CD14-positive monocyte (primary cell): ENCODE results near the gene PPP3CA. TPM values are rescaled to one million over a fixed set of nuclear protein-coding genes. Genes with fewer than 3 reads are reported as not detected.

Experiments
- DNase-seq, 3 donors: peaks; one replicate each; pipeline ENCODE4 v3.0.0-alpha.2; 2011 to 2022
- H2AFZ ChIP-seq: 2 replicates; pipeline ENCODE4 v1.6.0; 2012; ENCODE audit warnings: mild to moderate bottlenecking, low read depth, low read length, inconsistent platforms; ENCODE audit not compliant: insufficient read depth, poor library complexity, severe bottlenecking
- H3K27ac ChIP-seq, 2 donors: 1 replicate in 1 of 2; 2 replicates in 1 of 2; pipeline ENCODE4 v1.5.1; 2012 to 2013; ENCODE audit warnings: low read length in 2 of 2, control low read depth in 1 of 2, inconsistent platforms in 1 of 2, low read depth in 1 of 2, mild to moderate bottlenecking in 1 of 2
- H3K27me3 ChIP-seq, 2 donors: one replicate each; pipeline versions ENCODE4 v1.6.0 to v1.6.1; 2011 to 2013; ENCODE audit warnings: low read length in 2 of 2; ENCODE audit not compliant: control insufficient read depth in 2 of 2, insufficient read depth in 2 of 2
- H3K36me3 ChIP-seq, 2 donors: replicated peaks in 1 of 2; 1 replicate in 1 of 2; 2 replicates in 1 of 2; pipeline versions ENCODE4 v1.5.1 to v1.6.1; 2012 to 2013; ENCODE audit warnings: low read length in 2 of 2, control low read depth in 1 of 2, inconsistent platforms in 1 of 2, mild to moderate bottlenecking in 1 of 2; ENCODE audit not compliant: insufficient read depth in 2 of 2, control insufficient read depth in 1 of 2
- H3K4me1 ChIP-seq, 2 donors: 1 replicate in 1 of 2; 2 replicates in 1 of 2; pipeline versions ENCODE4 v1.5.1 to v1.6.1; 2012 to 2013; ENCODE audit warnings: low read length in 2 of 2, control low read depth in 1 of 2, inconsistent platforms in 1 of 2, mild to moderate bottlenecking in 1 of 2, moderate library complexity in 1 of 2; ENCODE audit not compliant: insufficient read depth in 2 of 2, control insufficient read depth in 1 of 2
- H3K4me2 ChIP-seq: replicated peaks from 2 replicates; pipeline ENCODE3; 2012; ENCODE audit warnings: low read length, moderate library complexity, mild to moderate bottlenecking; ENCODE audit not compliant: poor library complexity, severe bottlenecking; ENCODE audit errors: extremely low read depth
- H3K4me3 ChIP-seq, 3 experiments: fragments of 200-600 bp in 1 of 3; sonication (generic) in 1 of 3; replicated peaks in 1 of 3; 1 replicate in 2 of 3; 2 replicates in 1 of 3; pipeline ENCODE4 v1.5.1; 2011 to 2013; ENCODE audit warnings: low read length in 3 of 3, mild to moderate bottlenecking in 3 of 3, control low read depth in 2 of 3, low read depth in 2 of 3, inconsistent platforms in 1 of 3, moderate library complexity in 1 of 3
- H3K79me2 ChIP-seq: 2 replicates; pipeline ENCODE4 v1.6.0; 2012; ENCODE audit warnings: mild to moderate bottlenecking, control low read depth, inconsistent platforms, low read length, moderate library complexity; ENCODE audit not compliant: insufficient read depth
- H3K9ac ChIP-seq: 2 replicates; pipeline ENCODE4 v1.6.0; 2017; ENCODE audit warnings: low read length, mild to moderate bottlenecking; ENCODE audit not compliant: insufficient read depth, poor library complexity, severe bottlenecking
- H3K9me3 ChIP-seq, 2 donors: replicated peaks in 1 of 2; 1 replicate in 1 of 2; 2 replicates in 1 of 2; pipeline versions ENCODE4 v1.5.1 to v1.6.1; 2012 to 2013; ENCODE audit warnings: low read length in 2 of 2, control low read depth in 1 of 2; ENCODE audit not compliant: control insufficient read depth in 1 of 2, insufficient read depth in 1 of 2
- H4K20me1 ChIP-seq: 2 replicates; pipeline ENCODE4 v1.6.0; 2012; ENCODE audit warnings: mild to moderate bottlenecking, low read length, control low read depth, moderate library complexity; ENCODE audit not compliant: insufficient read depth
- H3K27ac Mint-ChIP-seq, 7 donors: one replicate each; pipeline ENCODE4 v1.8.0; 2020; ENCODE audit warnings: mild to moderate bottlenecking in 7 of 7, mixed read lengths in 7 of 7, moderate library complexity in 6 of 7, inconsistent platforms in 2 of 7
- H3K27me3 Mint-ChIP-seq, 3 donors: one replicate each; pipeline ENCODE4 v1.8.0; 2021 to 2022; ENCODE audit warnings: low read depth in 3 of 3, mild to moderate bottlenecking in 3 of 3, mixed read lengths in 3 of 3, moderate library complexity in 3 of 3, inconsistent platforms in 1 of 3
- H3K36me3 Mint-ChIP-seq, 2 donors: one replicate each; pipeline ENCODE4 v1.8.0; 2020; ENCODE audit warnings: mixed read lengths in 2 of 2, inconsistent platforms in 1 of 2, mild to moderate bottlenecking in 1 of 2
- H3K4me1 Mint-ChIP-seq: one replicate; pipeline ENCODE4 v1.8.0; 2020; ENCODE audit warnings: mild to moderate bottlenecking, mixed read lengths
- H3K4me3 Mint-ChIP-seq, 2 donors: one replicate each; pipeline ENCODE4 v1.8.0; 2020; ENCODE audit warnings: mild to moderate bottlenecking in 2 of 2, mixed read lengths in 2 of 2, moderate library complexity in 1 of 2
- H3K9me3 Mint-ChIP-seq, 7 donors: one replicate each; pipeline ENCODE4 v1.8.0; 2020 to 2022; ENCODE audit warnings: mixed read lengths in 7 of 7, mild to moderate bottlenecking in 6 of 7, moderate library complexity in 6 of 7, inconsistent platforms in 2 of 7
- CTCF ChIP-seq: fragments of 200-600 bp; IDR thresholded peaks from one replicate; pipeline ENCODE4 v1.8.0; 2022; ENCODE audit warnings: antibody characterized with exemption, mild to moderate bottlenecking
- WGBS: methylation state at CpG from one replicate; pipeline ENCODE4 v1.1.5; 2013; ENCODE audit warnings: missing lambda C conversion rate; ENCODE audit not compliant: insufficient coverage; 5-methylcytosine and 5-hydroxymethylcytosine counted together
- intact Hi-C, 2 donors: fragments of 100-400 bp; cut with micrococcal nuclease; formaldehyde crosslinking; loops; one replicate each; pipeline versions ENCODE4 v1.15.0 to v1.15.1; 2023
- polyA plus RNA-seq, 3 donors: library from polyadenylated mRNA; depleted of rRNA in 1 of 3; unstranded in 2 of 3; stranded (reverse) in 1 of 3; fragments of 300-500 nt in 2 of 3; fragments of >200 nt in 1 of 3; fragmentation: Illumina TruSeq in 2 of 3; gene quantifications; 1 replicate in 2 of 3; 2 replicates in 1 of 3; pipeline ENCODE4 v1.2.3, GENCODE V29; 2012 to 2021

The PPP3CA gene
- polyA plus RNA-seq, 3 donors = 5.1 to 9.7 (median 8.9) TPM

GRCh38 chr4:101040776-101041175 is 306.6 kb downstream of the PPP3CA start:
- Histone ChIP-seq H2AFZ (no peak overlapping the region), H3K9me3 (no peaks in the 10 kb centered on the region), H4K20me1 (no peaks in the 10 kb centered on the region), H3K36me3 (peaks cover 9 to 40% of the 10 kb centered on the region in 2 donors), H3K4me3 (no peak overlapping the region), H3K79me2 (no peaks in the 10 kb centered on the region), H3K27ac (no peak overlapping the region), H3K27me3 (no peaks in the 10 kb centered on the region), H3K4me1 (no peaks in the 10 kb centered on the region), H3K9ac (no peak overlapping the region), H3K4me2 (no peak overlapping the region)
- Mint-ChIP-seq H3K9me3 (peaks cover 0 to 2% (median 0%) of the 10 kb centered on the region in 7 donors), H3K36me3 (peaks cover 41 to 42% of the 10 kb centered on the region in 2 donors), H3K4me3 (no peak overlapping the region), H3K4me1 (peaks cover 6% of the 10 kb centered on the region), H3K27me3 (no peaks in the 10 kb centered on the region), H3K27ac (no peak overlapping the region)
- TF ChIP-seq CTCF = no peak
- DNase-seq = no peak
- WGBS = no CpG with 5 or more reads among the region's 2 CpGs
- intact Hi-C loops = no loop called here

GRCh38 chr4:101039367-101039766 is 308.0 kb downstream of the PPP3CA start:
- H3K27me3 ChIP-seq = no peaks in the 10 kb centered on the region
- Mint-ChIP-seq H3K27me3 (no peaks in the 10 kb centered on the region), H3K36me3 (peaks cover 33 to 37% of the 10 kb centered on the region in 2 donors), H3K4me1 (peaks cover 10% of the 10 kb centered on the region), H3K27ac (no peak overlapping the region), H3K4me3 (no peak overlapping the region), H3K9me3 (peaks cover 0 to 2% (median 0%) of the 10 kb centered on the region in 7 donors)
- H3K79me2 ChIP-seq = no peaks in the 10 kb centered on the region
- no peak overlapping the region for H2AFZ ChIP-seq
- H3K9ac ChIP-seq = no peak overlapping the region
- no peak overlapping the region for H3K4me2 ChIP-seq
- no peaks in the 10 kb centered on the region for H3K4me1 ChIP-seq
- no peaks in the 10 kb centered on the region for H3K9me3 ChIP-seq
- H3K4me3 ChIP-seq = no peak overlapping the region
- no peaks in the 10 kb centered on the region for H4K20me1 ChIP-seq
- H3K36me3 ChIP-seq = peaks cover 9 to 27% of the 10 kb centered on the region in 2 donors
- TF ChIP-seq CTCF = no peak
- no peak overlapping the region for H3K27ac ChIP-seq
- intact Hi-C loops = no loop called here
- no CpG with 5 or more reads among the region's 5 CpGs for WGBS
- no peak for DNase-seq
